ENCODE results near the gene CAMK1D. TPM values are rescaled to one million over a fixed set of nuclear protein-coding genes. Genes with fewer than 3 reads are reported as not detected.
"Not testable (repeated sequence)": the region's sequence is repeated elsewhere in the genome, so short reads cannot be mapped to it uniquely, and the experiment has no call there.

CAMK1D gene
- total RNA-seq, 1 donor = 11.2 TPM

GRCh38 chr10:12332572-12333379 is 16.6 kb upstream of the CAMK1D start:
- H3K36me3 ChIP-seq (ENCODE audit: insufficient read depth, low read length) = no peaks in the 10 kb centered on the region
- no peaks in the 10 kb centered on the region for H4K20me1 ChIP-seq (ENCODE audit: insufficient read depth, low read length)
- peak overlapping the region; percentile 83 for H3K4me2 ChIP-seq (ENCODE audit: insufficient read depth, low read length)
- peak overlapping the region; percentile 49 for H3K4me3 ChIP-seq (ENCODE audit: insufficient read depth, low read length)
- H3K27ac ChIP-seq (ENCODE audit: low read depth, low read length) = peak overlapping the region; percentile 99
- H3K9me3 ChIP-seq (ENCODE audit: low read depth, low read length) = no peaks in the 10 kb centered on the region
- H3K79me2 ChIP-seq (ENCODE audit: insufficient read depth, low read length) = no peaks in the 10 kb centered on the region
- DNase-seq (ENCODE audit: insufficient read length, low spot score, missing footprints) = no peak
- no peaks in the 10 kb centered on the region for H3K27me3 ChIP-seq (ENCODE audit: insufficient read depth, low read length)
- H2AFZ ChIP-seq (ENCODE audit: low read length) = peak overlapping the region; percentile 78
- TF ChIP-seq CTCF (IDR thresholded peaks at IDR 0.05; ENCODE audit: extremely low read depth, low read depth, low read length) = no peak
- H3K4me1 ChIP-seq (ENCODE audit: insufficient read depth, low read length) = peaks cover 22% of the 10 kb centered on the region

- no peak for TF ChIP-seq CTCF (IDR thresholded peaks at IDR 0.05; ENCODE audit: extremely low read depth, low read depth, low read length)
- peaks cover 24% of the 10 kb centered on the region for H3K4me1 ChIP-seq (ENCODE audit: insufficient read depth, low read length)
- peak overlapping the region; percentile 99 for H3K27ac ChIP-seq (ENCODE audit: low read depth, low read length)
Observed at GRCh38 chr10:12333380-12334185, 15.8 kb upstream of the CAMK1D start.

GRCh38 chr10:12334186-12334530 is 15.2 kb upstream of the CAMK1D start:
- no peak for TF ChIP-seq CTCF (IDR thresholded peaks at IDR 0.05; ENCODE audit: extremely low read depth, low read depth, low read length)
- H2AFZ ChIP-seq (ENCODE audit: low read length) = peak overlapping the region; percentile 42
- peaks cover 24% of the 10 kb centered on the region for H3K4me1 ChIP-seq (ENCODE audit: insufficient read depth, low read length)
- H3K36me3 ChIP-seq (ENCODE audit: insufficient read depth, low read length) = no peaks in the 10 kb centered on the region
- no peaks in the 10 kb centered on the region for H3K27me3 ChIP-seq (ENCODE audit: insufficient read depth, low read length)
- peak overlapping the region; percentile 73 for H3K4me2 ChIP-seq (ENCODE audit: insufficient read depth, low read length)
- no peak for DNase-seq (ENCODE audit: insufficient read length, low spot score, missing footprints)
- H3K4me3 ChIP-seq (ENCODE audit: insufficient read depth, low read length) = peak overlapping the region; percentile 41
- H3K79me2 ChIP-seq (ENCODE audit: insufficient read depth, low read length) = no peaks in the 10 kb centered on the region
- H4K20me1 ChIP-seq (ENCODE audit: insufficient read depth, low read length) = no peaks in the 10 kb centered on the region
- H3K27ac ChIP-seq (ENCODE audit: low read depth, low read length) = peak overlapping the region; percentile 99
- no peaks in the 10 kb centered on the region for H3K9me3 ChIP-seq (ENCODE audit: low read depth, low read length)

More at GRCh38 chr10:12333380-12334185, 15.8 kb upstream of the CAMK1D start:
- Histone ChIP-seq H3K4me3 (ENCODE audit: insufficient read depth, low read length) (peak overlapping the region; percentile 49), H3K4me2 (ENCODE audit: insufficient read depth, low read length) (peak overlapping the region; percentile 83), H3K79me2 (ENCODE audit: insufficient read depth, low read length) (no peaks in the 10 kb centered on the region), H4K20me1 (ENCODE audit: insufficient read depth, low read length) (no peaks in the 10 kb centered on the region), H2AFZ (ENCODE audit: low read length) (peak overlapping the region; percentile 78), H3K27me3 (ENCODE audit: insufficient read depth, low read length) (no peaks in the 10 kb centered on the region), H3K9me3 (ENCODE audit: low read depth, low read length) (no peaks in the 10 kb centered on the region), H3K36me3 (ENCODE audit: insufficient read depth, low read length) (no peaks in the 10 kb centered on the region)
- peak; percentile 96 for DNase-seq (ENCODE audit: insufficient read length, low spot score, missing footprints)

- H3K36me3 ChIP-seq (ENCODE audit: insufficient read depth, low read length); H3K4me3 ChIP-seq (ENCODE audit: insufficient read depth, low read length); H3K9me3 ChIP-seq (ENCODE audit: low read depth, low read length); H3K4me2 ChIP-seq (ENCODE audit: insufficient read depth, low read length); H4K20me1 ChIP-seq (ENCODE audit: insufficient read depth, low read length); H3K79me2 ChIP-seq (ENCODE audit: insufficient read depth, low read length); H3K27ac ChIP-seq (ENCODE audit: low read depth, low read length); H3K27me3 ChIP-seq (ENCODE audit: insufficient read depth, low read length); DNase-seq (ENCODE audit: insufficient read length, low spot score, missing footprints); H2AFZ ChIP-seq (ENCODE audit: low read length): not testable (repeated sequence)
- peaks cover 24% of the 10 kb centered on the region for H3K4me1 ChIP-seq (ENCODE audit: insufficient read depth, low read length)
Observed at GRCh38 chr10:12335169-12335568, 14.2 kb upstream of the CAMK1D start.

Measured in osteoblast (primary cell).